GM12891 (cell line): ENCODE data around the gene PITRM1.

ENCODE experiments used
- PAX5 ChIP-seq: IDR thresholded peaks from 2 replicates; pipeline ENCODE4 v1.6.1; 2011; ENCODE audit warnings: low read length, moderate library complexity, mild to moderate bottlenecking; ENCODE audit not compliant: insufficient read depth, severe bottlenecking
- POLR2A ChIP-seq: IDR thresholded peaks from 2 replicates; pipeline ENCODE4 v1.6.1; 2011; ENCODE audit warnings: low read depth, low read length, control low read depth
- POLR2AphosphoS5 ChIP-seq: IDR thresholded peaks from 2 replicates; pipeline ENCODE4 v1.6.1; 2011; ENCODE audit warnings: low read depth, low read length, control low read depth

GRCh38 chr10:3154666-3155065 lies 17.9 kb downstream of the PITRM1 start:
- no peak for TF ChIP-seq POLR2A
- TF ChIP-seq POLR2AphosphoS5, result no peak
- no peak for TF ChIP-seq PAX5
